SW 1271 (cell line): ENCODE data around the gene FREY1.

Source experiments
- DNase-seq, 2 experiments: peaks; one replicate each; lab custom pipeline; 2025; lab: John Stamatoyannopoulos, UW

Gene FREY1

GRCh38 chr11:45928535-45929215, 21.6 kb upstream of the FREY1 start:
- no peak for DNase-seq

- DNase-seq: no peak
Observed at GRCh38 chr11:45927684-45928413, 20.8 kb upstream of the FREY1 start.

GRCh38 chr11:45927332-45927683, 20.2 kb upstream of the FREY1 start:
- DNase-seq: no peak

GRCh38 chr11:45926536-45927331, 19.7 kb upstream of the FREY1 start:
- DNase-seq: no peak

- DNase-seq: no peak
Observed at GRCh38 chr11:45926001-45926401, 18.9 kb upstream of the FREY1 start.

GRCh38 chr11:45925550-45925949, 18.5 kb upstream of the FREY1 start:
- DNase-seq: no peak

- no peak for DNase-seq
Observed at GRCh38 chr11:45924927-45925326, 17.9 kb upstream of the FREY1 start.

- DNase-seq: no peak
Observed at GRCh38 chr11:45924036-45924915, 17.2 kb upstream of the FREY1 start.

GRCh38 chr11:45922425-45923082, 15.5 kb upstream of the FREY1 start, which contains the start of gene LARGE2:
Gene LARGE2, plus strand, starts transcription at chr11:45922656. Its CDS starts 227 bp downstream, at chr11:45922883.
- no peak for DNase-seq

GRCh38 chr11:45921561-45922424, 14.7 kb upstream of the FREY1 start:
- no peak for DNase-seq

GRCh38 chr11:45920531-45921477, 13.7 kb upstream of the FREY1 start:
- no peak for DNase-seq

- no peak for DNase-seq
Observed at GRCh38 chr11:45919806-45920530, 12.9 kb upstream of the FREY1 start.

- DNase-seq: no peak
Observed at GRCh38 chr11:45918962-45919675, 12.0 kb upstream of the FREY1 start.

- DNase-seq: peak; percentile 12 to 80
Observed at GRCh38 chr11:45918331-45918941, 11.4 kb upstream of the FREY1 start.

- peak; percentile 98 for DNase-seq
Observed at GRCh38 chr11:45917623-45918330, 10.7 kb upstream of the FREY1 start, which contains the start of gene PEX16. Gene PEX16, minus strand, starts transcription at chr11:45917877. Its CDS starts 66 bp downstream, at chr11:45917811.

- DNase-seq: no peak
Observed at GRCh38 chr11:45917286-45917622, 10.2 kb upstream of the FREY1 start.

GRCh38 chr11:45915446-45915845, 8.4 kb upstream of the FREY1 start:
- no peak for DNase-seq
